ENCODE data around the gene SAMD4A.

DNA sequence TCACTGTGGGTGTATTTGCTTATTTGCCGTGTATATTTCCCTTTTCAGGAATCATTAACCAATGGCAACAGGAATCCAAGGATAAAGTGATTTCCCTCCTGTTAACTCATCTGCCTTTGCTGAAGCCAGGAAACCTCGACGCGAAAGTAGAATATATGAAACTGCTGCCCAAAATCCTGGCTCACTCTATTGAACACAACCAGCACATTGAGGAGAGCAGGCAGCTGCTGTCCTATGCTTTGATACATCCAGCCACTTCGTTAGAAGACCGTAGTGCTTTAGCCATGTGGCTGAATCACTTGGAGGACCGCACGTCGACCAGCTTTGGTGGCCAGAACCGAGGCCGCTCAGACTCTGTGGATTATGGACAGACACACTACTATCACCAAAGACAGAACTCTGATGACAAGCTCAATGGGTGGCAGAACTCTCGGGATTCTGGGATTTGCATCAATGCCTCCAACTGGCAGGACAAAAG lies 135.1 kb downstream of the SAMD4A start:
- TF ChIP-seq, protein P1, sequence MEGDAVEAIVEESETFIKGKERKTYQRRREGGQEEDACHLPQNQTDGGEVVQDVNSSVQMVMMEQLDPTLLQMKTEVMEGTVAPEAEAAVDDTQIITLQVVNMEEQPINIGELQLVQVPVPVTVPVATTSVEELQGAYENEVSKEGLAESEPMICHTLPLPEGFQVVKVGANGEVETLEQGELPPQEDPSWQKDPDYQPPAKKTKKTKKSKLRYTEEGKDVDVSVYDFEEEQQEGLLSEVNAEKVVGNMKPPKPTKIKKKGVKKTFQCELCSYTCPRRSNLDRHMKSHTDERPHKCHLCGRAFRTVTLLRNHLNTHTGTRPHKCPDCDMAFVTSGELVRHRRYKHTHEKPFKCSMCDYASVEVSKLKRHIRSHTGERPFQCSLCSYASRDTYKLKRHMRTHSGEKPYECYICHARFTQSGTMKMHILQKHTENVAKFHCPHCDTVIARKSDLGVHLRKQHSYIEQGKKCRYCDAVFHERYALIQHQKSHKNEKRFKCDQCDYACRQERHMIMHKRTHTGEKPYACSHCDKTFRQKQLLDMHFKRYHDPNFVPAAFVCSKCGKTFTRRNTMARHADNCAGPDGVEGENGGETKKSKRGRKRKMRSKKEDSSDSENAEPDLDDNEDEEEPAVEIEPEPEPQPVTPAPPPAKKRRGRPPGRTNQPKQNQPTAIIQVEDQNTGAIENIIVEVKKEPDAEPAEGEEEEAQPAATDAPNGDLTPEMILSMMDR (conservative IDR thresholded peaks at IDR 0.05; ENCODE audit: low read depth, low read length): no peak
- TF ChIP-seq EZH2 (IDR thresholded peaks at IDR 0.05; ENCODE audit: borderline replicate concordance, low read depth, low read length, poor library complexity, severe bottlenecking): no peak
